Measurements from ENCODE around the gene ADM.

ADM gene

DNA sequence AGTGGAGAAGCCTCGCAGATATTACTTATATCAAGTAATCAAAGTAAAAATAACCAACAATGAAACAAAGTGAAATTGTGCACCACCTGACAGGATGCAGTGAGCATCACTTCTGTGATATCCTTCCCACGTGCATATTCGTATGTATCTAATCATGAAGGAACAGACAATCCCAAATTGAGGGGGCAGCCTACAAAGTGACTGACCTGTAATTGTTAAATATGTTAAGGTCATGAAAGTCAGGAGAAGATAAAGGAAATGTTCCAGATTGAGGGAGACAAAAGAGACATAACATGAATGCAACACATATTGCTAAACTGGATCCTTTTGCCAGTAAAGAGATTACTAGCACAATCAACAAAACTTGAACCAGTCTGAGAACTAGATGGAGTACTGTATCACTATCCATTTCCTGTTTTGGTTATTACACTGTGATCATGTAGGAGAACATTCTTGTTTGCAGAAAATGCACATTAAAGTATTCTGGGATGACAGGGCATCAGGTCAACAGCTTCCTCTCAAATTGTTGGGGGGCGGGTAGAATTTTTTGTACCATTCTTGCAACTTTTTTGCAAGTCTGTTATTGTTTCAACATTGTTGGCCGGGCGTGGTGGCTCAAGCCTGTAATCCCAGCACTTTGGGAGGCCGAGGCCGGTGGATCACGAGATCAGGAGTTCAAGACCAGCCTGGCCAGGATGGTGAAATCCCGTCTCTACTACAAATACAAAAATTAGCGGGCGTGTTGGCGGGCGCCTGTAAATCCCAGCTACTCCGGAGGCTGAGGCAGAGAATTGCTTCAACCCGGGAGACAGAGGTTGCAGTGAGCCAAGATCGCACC, 12.9 kb upstream of the ADM start:
- DNase-seq: no peak

- peak; percentile 81 for DNase-seq
Observed at GRCh38 chr11:10293423-10294289, 11.2 kb upstream of the ADM start, which contains the start of gene SBF2. Gene SBF2 (minus strand): TSS chr11:10294219. CDS start chr11:10294069, 150 bp downstream.

DNA sequence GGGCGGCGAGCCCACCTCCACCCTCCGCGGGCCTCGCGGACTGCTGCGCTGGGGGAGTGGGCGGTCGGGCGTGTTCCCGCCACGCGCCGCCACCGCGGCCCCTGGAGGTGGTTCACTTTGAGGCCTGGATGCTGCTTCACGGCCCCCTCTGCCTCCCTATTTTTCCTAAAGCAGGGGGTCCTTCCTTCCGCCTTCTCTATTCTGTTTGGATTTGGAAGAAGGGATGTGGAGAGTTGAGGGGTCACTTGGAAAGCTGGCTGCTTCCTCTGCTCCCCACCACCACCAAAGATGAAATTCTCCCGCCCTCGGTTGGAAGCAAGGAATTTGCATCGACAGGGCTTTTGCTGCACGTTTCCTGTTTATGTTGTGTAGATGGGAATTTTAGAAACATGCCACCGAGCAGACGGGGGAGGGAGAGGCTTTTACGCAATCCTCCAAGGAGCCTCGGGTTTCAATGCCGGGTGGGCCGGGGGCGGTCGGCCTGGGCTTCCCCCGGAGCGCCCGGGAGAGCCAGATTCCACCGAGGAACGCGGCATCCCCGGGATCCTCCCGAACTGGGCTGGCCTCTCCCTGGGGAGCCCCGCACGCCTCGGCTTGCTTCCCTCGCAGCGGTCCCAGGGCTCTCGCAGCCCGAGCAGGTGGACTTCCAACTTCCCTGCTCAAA, 10.5 kb upstream of the ADM start:
- DNase-seq: no peak

DNA sequence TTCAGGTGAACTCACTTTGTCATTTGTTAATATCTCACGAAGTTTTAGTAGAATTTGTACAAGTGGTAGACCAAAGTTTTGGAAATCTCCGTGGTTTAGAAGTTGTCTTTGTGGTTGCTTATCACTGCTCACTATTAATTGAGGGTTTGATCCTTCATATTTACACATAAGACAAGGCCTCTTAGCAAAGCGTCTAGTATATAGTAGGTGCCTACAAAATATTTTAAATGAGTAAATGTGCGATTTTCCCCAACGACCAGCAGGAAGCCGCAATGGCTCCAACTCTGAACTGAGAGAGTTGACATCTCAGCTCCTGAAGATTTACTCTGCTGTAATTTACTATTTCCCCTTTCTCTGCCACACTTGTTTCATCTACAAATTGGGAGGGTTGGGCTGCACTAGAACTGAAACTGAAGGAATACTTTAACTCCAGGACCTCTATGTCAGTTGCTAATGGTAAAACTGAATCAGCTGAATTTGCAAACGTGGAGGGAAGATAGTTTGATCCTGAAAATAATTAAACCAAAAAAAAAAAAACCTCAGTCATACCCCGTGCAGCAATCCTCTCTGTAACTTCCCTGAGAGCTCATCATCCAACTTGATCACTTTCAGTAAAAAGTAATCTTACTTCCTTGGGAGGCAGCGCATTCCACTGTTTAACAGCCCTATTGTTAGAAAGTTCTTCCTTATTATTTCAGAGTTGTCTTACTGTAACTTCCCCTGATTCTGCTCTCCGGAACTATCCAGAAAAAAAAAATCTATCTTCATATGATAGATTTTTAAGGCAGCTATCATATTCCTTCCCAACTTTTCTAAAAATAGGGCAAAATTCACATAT, 9.6 kb upstream of the ADM start:
- no peak for DNase-seq

- DNase-seq: peak; percentile 67
Observed at GRCh38 chr11:10298342-10298741, 6.5 kb upstream of the ADM start.

GRCh38 chr11:10301656-10302358, 3.1 kb upstream of the ADM start:
- no peak for DNase-seq

GRCh38 chr11:10302359-10302743, 2.5 kb upstream of the ADM start:
- DNase-seq: no peak

DNA sequence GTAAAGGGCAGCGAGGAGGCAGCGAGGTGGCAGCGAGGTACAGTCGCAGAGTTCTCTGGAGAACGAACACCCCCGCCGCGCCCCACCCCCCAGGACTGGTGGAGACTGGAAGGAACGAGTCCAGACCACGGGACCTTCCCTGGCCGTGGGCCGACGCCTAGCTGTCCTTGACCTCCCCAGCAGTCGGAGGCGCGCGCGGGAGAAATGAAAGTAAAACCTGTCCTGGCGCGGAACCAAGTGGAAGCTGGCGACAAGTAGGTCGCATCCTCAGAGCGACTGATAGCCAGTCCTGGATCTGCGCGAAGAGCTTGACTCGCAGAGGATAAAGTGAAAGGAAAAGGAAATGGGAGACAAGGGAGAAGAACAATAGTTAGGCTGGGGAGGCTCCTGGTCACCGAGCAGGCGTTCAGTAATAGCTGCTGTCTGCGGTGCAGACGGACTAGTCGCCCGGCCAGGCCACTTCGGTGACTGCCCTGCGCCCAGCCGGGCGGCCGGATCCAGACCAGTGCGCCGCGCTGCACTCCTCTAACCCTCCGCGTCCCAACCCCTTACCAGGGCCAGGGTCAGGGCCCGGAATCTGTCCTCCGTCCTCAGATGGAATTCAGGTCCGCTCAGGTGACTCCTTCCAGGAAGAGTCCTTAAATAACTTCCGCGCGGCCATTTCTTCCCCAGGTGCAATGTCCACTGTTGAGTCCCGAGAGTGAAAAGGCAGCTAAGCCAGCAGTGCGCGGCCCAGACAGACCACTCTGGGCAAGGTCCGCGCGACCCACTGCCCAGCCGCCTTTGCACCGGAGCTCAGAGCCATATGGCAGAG, 1.9 kb upstream of the ADM start:
- DNase-seq: peak; percentile 76

GRCh38 chr11:10303558-10304363, 1.1 kb upstream of the ADM start:
- DNase-seq: no peak

GRCh38 chr11:10305262-10305963, 540 bp downstream of the ADM start:
- DNase-seq: no peak

GRCh38 chr11:10305964-10306918, 1.4 kb downstream of the ADM start:
- no peak for DNase-seq

- DNase-seq: no peak
Observed at GRCh38 chr11:10307022-10307399, 2.1 kb downstream of the ADM start.

GRCh38 chr11:10307400-10308200, 2.7 kb downstream of the ADM start:
- DNase-seq: peak; percentile 88

GRCh38 chr11:10308201-10308954, 3.5 kb downstream of the ADM start:
- no peak for DNase-seq

- DNase-seq: no peak
Observed at GRCh38 chr11:10309163-10310093, 4.6 kb downstream of the ADM start.

Measured in CD4-positive, alpha-beta T cell treated with Interleukin-10 for 1 hour (primary cell).